Thyroid gland (tissue), 4 donors: ENCODE data around the gene TCF12. TPM values are rescaled to one million over a fixed set of nuclear protein-coding genes. Genes with fewer than 3 reads are reported as not detected.

Experiments used
- DNase-seq, 2 donors: peaks; one replicate each; pipeline ENCODE4 v3.0.0-alpha.2; 2019
- H3K27ac ChIP-seq, 3 donors: fragments of 200-600 bp; sonication (generic); 1 replicate in 2 of 3; 2 replicates in 1 of 3; pipeline ENCODE4 v1.5.1; 2016 to 2019; ENCODE audit warnings: mild to moderate bottlenecking in 1 of 3, moderate library complexity in 1 of 3
- H3K27me3 ChIP-seq: fragments of 200-600 bp; sonication (generic); one replicate; pipeline ENCODE4 v1.5.1; 2019
- H3K36me3 ChIP-seq, 2 donors: fragments of 200-600 bp; sonication (generic); one replicate each; pipeline ENCODE4 v1.5.1; 2016 to 2019
- H3K4me1 ChIP-seq, 2 donors: fragments of 200-600 bp; sonication (generic); one replicate each; pipeline ENCODE4 v1.5.1; 2017 to 2019
- H3K4me3 ChIP-seq, 3 donors: fragments of 200-600 bp; sonication (generic); replicated peaks in 1 of 3; 1 replicate in 2 of 3; 2 replicates in 1 of 3; pipeline ENCODE4 v1.5.1; 2016; ENCODE audit warnings: mild to moderate bottlenecking in 1 of 3
- H3K9me3 ChIP-seq: fragments of 200-600 bp; sonication (generic); one replicate; pipeline ENCODE4 v1.5.1; 2017
- POLR2A ChIP-seq, 2 donors: fragments of 450-650 bp; IDR thresholded peaks; one replicate each; pipeline ENCODE4 v1.6.1; 2017; ENCODE audit warnings: antibody characterized with exemption in 2 of 2, mild to moderate bottlenecking in 2 of 2, moderate library complexity in 1 of 2
- WGBS, 2 donors: methylation state at CpG; one replicate each; pipeline ENCODE4 v1.1.5; 2017; 5-methylcytosine and 5-hydroxymethylcytosine counted together
- intact Hi-C: fragments of 100-400 bp; cut with DNase I; formaldehyde crosslinking; loops from one replicate; pipeline ENCODE4 v1.15.1; 2023
- total RNA-seq, 4 donors: library from RNA; depleted of rRNA; stranded (reverse); fragments of >200 nt; gene quantifications; one replicate each; pipeline ENCODE4 v1.2.3, GENCODE V29; 2016
- TF ChIP-seq, protein P1 (sequence below), 6 experiments: fragments of 200-600 bp in 3 of 6; fragments of 450-650 bp in 3 of 6; sonication (generic) in 3 of 6; IDR thresholded peaks; one replicate each; pipeline ENCODE4 v1.5.1; 2016 to 2019; ENCODE audit warnings: antibody characterized with exemption in 6 of 6, mild to moderate bottlenecking in 2 of 6, inconsistent platforms in 1 of 6, moderate library complexity in 1 of 6

The TCF12 gene
- total RNA-seq, 4 donors from 2014 or later = 54.8 to 156 (median 108) TPM

DNA sequence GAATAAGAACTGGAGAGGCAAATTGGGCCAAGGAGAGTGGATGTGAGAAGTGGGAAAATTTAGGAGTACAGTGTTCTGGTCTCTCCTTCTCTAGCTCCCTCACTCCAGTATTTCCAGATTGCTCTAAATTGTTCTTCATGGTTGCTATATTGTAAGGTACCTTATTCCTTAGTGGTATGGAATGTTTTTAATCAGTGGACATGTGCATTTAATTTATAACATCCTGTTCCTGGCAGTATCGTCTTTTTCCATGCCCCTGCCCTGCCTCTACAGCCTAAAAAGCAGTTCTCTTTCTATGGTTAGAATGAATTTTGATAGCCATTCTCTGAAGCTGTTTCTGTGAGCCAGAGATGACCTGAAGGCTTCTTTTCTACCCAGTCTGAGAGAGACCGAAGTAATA is 180.5 kb downstream of the TCF12 start:
- no peak for TF ChIP-seq POLR2A (IDR thresholded peaks at IDR 0.05)
- TF ChIP-seq, protein P1, sequence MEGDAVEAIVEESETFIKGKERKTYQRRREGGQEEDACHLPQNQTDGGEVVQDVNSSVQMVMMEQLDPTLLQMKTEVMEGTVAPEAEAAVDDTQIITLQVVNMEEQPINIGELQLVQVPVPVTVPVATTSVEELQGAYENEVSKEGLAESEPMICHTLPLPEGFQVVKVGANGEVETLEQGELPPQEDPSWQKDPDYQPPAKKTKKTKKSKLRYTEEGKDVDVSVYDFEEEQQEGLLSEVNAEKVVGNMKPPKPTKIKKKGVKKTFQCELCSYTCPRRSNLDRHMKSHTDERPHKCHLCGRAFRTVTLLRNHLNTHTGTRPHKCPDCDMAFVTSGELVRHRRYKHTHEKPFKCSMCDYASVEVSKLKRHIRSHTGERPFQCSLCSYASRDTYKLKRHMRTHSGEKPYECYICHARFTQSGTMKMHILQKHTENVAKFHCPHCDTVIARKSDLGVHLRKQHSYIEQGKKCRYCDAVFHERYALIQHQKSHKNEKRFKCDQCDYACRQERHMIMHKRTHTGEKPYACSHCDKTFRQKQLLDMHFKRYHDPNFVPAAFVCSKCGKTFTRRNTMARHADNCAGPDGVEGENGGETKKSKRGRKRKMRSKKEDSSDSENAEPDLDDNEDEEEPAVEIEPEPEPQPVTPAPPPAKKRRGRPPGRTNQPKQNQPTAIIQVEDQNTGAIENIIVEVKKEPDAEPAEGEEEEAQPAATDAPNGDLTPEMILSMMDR (IDR thresholded peaks at IDR 0.05) = no peak
- intact Hi-C loops = no loop called here
- 84 to 85% methylated on average over 2 of the region's 2 CpGs for WGBS, 2 donors

GRCh38 chr15:57100136-57100539 is 181.7 kb downstream of the TCF12 start:
- intact Hi-C loops = no loop called here
- H3K4me3 ChIP-seq = no peak overlapping the region
- 92 to 95% methylated on average over 4 of the region's 4 CpGs for WGBS, 2 donors
- H3K27ac ChIP-seq = no peak overlapping the region
- H3K36me3 ChIP-seq = no peaks in the 10 kb centered on the region
- no peaks in the 10 kb centered on the region for H3K4me1 ChIP-seq
- TF ChIP-seq, protein P1 (IDR thresholded peaks at IDR 0.05) = no peak
- TF ChIP-seq POLR2A (IDR thresholded peaks at IDR 0.05) = no peak
- H3K27me3 ChIP-seq = no peaks in the 10 kb centered on the region
- H3K9me3 ChIP-seq = no peaks in the 10 kb centered on the region
- DNase-seq = no peak

More for the DNA sequence above, 180.5 kb downstream of the TCF12 start:
- Histone ChIP-seq H3K36me3 (no peaks in the 10 kb centered on the region), H3K27me3 (no peaks in the 10 kb centered on the region), H3K27ac (no peak overlapping the region), H3K4me3 (no peak overlapping the region), H3K9me3 (no peaks in the 10 kb centered on the region), H3K4me1 (no peaks in the 10 kb centered on the region)
- DNase-seq = no peak

DNA sequence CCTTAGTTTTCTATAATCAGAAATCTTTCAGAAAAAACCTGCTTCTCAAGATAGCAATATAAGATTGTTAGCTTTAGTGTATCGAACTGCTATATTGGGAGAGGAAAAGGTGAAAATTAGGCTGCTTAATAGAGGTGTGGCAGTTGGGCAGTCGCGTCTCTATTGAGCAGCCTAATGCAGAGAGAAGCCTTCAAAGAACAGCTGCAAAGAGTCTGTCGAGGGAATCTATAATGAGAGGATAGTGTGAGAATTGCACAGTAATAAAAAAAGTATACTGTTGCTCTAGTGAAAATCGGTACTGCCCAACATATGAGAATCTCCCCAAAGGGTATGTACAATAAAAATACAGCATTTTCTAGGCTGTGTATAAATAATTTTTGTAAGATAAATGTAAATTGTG is 184.4 kb downstream of the TCF12 start:
- Histone ChIP-seq H3K4me3 (no peak overlapping the region), H3K27ac (no peak overlapping the region), H3K36me3 (no peaks in the 10 kb centered on the region), H3K9me3 (no peaks in the 10 kb centered on the region), H3K4me1 (no peaks in the 10 kb centered on the region), H3K27me3 (no peaks in the 10 kb centered on the region)
- intact Hi-C loops = no loop called here
- 90 to 92% methylated on average over 5 of the region's 5 CpGs for WGBS, 2 donors
- no peak for DNase-seq
- TF ChIP-seq, protein P1 (IDR thresholded peaks at IDR 0.05) = no peak
- no peak for TF ChIP-seq POLR2A (IDR thresholded peaks at IDR 0.05)

- intact Hi-C loops = no loop called here
- WGBS, 2 donors = 98 to 100% methylated on average over 2 of the region's 2 CpGs
- Histone ChIP-seq H3K4me3 (no peak overlapping the region), H3K36me3 (no peaks in the 10 kb centered on the region), H3K27me3 (no peaks in the 10 kb centered on the region), H3K4me1 (no peaks in the 10 kb centered on the region), H3K27ac (no peak overlapping the region), H3K9me3 (no peaks in the 10 kb centered on the region)
- no peak for DNase-seq
- TF ChIP-seq POLR2A (IDR thresholded peaks at IDR 0.05) = no peak
- TF ChIP-seq, protein P1 (IDR thresholded peaks at IDR 0.05) = no peak
Observed at GRCh38 chr15:57108296-57108695, 189.9 kb downstream of the TCF12 start.

DNA sequence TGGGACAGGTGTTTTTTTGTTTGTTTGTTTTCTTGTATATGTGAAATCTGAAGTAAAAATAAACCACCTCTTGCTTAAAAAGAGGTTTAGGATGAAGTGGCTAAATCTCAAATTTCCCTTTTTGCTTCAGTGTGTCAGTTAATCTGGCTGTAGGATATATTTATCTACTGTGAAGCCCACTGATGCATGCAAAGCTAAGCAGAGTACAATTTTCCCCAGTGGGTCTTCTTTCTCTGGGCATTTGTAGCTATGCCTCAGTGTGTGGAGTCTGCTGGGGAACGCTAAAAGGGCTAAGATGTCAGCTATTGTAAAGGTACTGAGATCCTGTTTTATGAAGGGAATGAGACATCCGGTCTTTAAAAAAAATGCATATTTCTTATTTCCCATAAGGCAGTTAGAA is 190.6 kb downstream of the TCF12 start:
- intact Hi-C loops = no loop called here
- H3K36me3 ChIP-seq = no peaks in the 10 kb centered on the region
- H3K27ac ChIP-seq = no peak overlapping the region
- H3K9me3 ChIP-seq = no peaks in the 10 kb centered on the region
- peaks cover under 1% of the 10 kb centered on the region in 2 donors for H3K4me1 ChIP-seq
- TF ChIP-seq POLR2A (IDR thresholded peaks at IDR 0.05) = no peak
- TF ChIP-seq, protein P1 (IDR thresholded peaks at IDR 0.05) = no peak
- no peak for DNase-seq
- no peaks in the 10 kb centered on the region for H3K27me3 ChIP-seq
- WGBS, 2 donors = 96 to 97% methylated on average over 2 of the region's 2 CpGs
- H3K4me3 ChIP-seq = no peak overlapping the region
